ENCODE data around the gene SLC25A17. TPM values are rescaled to one million over a fixed set of nuclear protein-coding genes. Genes with fewer than 3 reads are reported as not detected.
A peak's percentile ranks its signal among the peaks of the same experiment; 100 is the strongest.
"Not testable (repeated sequence)": the region's sequence is repeated elsewhere in the genome, so short reads cannot be mapped to it uniquely, and the experiment has no call there.

Gene SLC25A17
- total RNA-seq, 1 donor from 2014 or later = 37.7 TPM

GRCh38 chr22:40758851-40759250, 60.3 kb downstream of the SLC25A17 start:
- intact Hi-C loops (cut with micrococcal nuclease); DNase-seq; H3K9me3 Mint-ChIP-seq; H3K27ac Mint-ChIP-seq; H3K4me3 Mint-ChIP-seq; H3K27me3 Mint-ChIP-seq; H3K36me3 Mint-ChIP-seq (ENCODE audit: low read depth); H3K4me1 Mint-ChIP-seq: not testable (repeated sequence)

GRCh38 chr22:40758390-40758789, 60.8 kb downstream of the SLC25A17 start:
- no peak overlapping the region for H3K4me3 Mint-ChIP-seq
- H3K27me3 Mint-ChIP-seq = peaks cover 2% of the 10 kb centered on the region
- DNase-seq = no peak
- intact Hi-C loops (cut with micrococcal nuclease) = no loop called here
- peaks cover 4% of the 10 kb centered on the region for H3K4me1 Mint-ChIP-seq
- no peak overlapping the region for H3K27ac Mint-ChIP-seq
- no peaks in the 10 kb centered on the region for H3K36me3 Mint-ChIP-seq (ENCODE audit: low read depth)
- no peaks in the 10 kb centered on the region for H3K9me3 Mint-ChIP-seq

DNA sequence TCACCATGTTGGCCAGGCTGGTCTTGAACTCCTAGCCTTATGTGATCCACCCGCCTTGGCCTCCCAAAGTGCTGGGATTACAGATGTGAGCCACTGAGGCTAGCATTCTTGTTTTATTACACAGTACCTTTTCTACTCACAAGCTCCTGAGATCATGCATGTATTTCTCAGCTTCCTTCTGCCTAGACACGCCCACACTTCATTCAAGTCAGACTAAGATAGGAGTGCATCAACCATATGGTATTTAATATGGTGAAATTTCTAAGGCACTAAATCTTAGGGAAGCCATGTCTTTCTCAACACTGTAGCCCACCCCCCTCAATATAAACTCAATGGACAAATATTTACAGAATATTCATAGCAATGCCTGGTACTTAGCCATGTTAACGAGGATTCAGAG, 62.1 kb downstream of the SLC25A17 start:
- H3K9me3 Mint-ChIP-seq = no peaks in the 10 kb centered on the region
- DNase-seq = no peak
- H3K4me3 Mint-ChIP-seq = no peak overlapping the region
- intact Hi-C loops (cut with micrococcal nuclease) = no loop called here
- H3K4me1 Mint-ChIP-seq = peaks cover 4% of the 10 kb centered on the region
- H3K27ac Mint-ChIP-seq = no peak overlapping the region
- H3K27me3 Mint-ChIP-seq = peaks cover 2% of the 10 kb centered on the region
- no peaks in the 10 kb centered on the region for H3K36me3 Mint-ChIP-seq (ENCODE audit: low read depth)

GRCh38 chr22:40753114-40753513, 66.0 kb downstream of the SLC25A17 start:
- peaks cover 4% of the 10 kb centered on the region for H3K4me1 Mint-ChIP-seq
- DNase-seq = no peak
- intact Hi-C loops (cut with micrococcal nuclease) = no loop called here
- H3K4me3 Mint-ChIP-seq = no peak overlapping the region
- H3K36me3 Mint-ChIP-seq (ENCODE audit: low read depth) = no peaks in the 10 kb centered on the region
- H3K27me3 Mint-ChIP-seq = peaks cover 8% of the 10 kb centered on the region
- no peak overlapping the region for H3K27ac Mint-ChIP-seq
- no peaks in the 10 kb centered on the region for H3K9me3 Mint-ChIP-seq

DNA sequence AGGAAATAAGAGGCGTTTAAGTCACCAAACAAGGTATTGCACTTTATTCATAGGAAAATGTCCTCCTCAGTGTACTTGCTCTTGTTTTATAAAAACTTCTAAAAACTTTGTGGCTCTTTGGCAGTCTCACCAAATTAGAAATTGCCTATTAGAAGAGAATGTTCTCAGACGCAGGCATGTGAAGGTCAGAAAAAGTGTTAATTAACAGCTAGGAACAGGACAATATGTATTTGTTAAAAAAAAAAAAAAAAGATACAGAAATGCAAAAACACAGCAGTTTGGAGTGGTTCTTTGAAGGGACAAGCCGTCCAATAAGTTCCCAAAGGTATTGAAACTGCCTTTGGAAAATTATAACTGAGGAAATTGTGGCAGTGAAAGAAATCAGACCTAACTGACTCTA, 67.9 kb downstream of the SLC25A17 start:
- H3K9me3 Mint-ChIP-seq = no peaks in the 10 kb centered on the region
- no peak overlapping the region for H3K4me3 Mint-ChIP-seq
- DNase-seq = no peak
- no peak overlapping the region for H3K27ac Mint-ChIP-seq
- no peaks in the 10 kb centered on the region for H3K4me1 Mint-ChIP-seq
- no peaks in the 10 kb centered on the region for H3K36me3 Mint-ChIP-seq (ENCODE audit: low read depth)
- H3K27me3 Mint-ChIP-seq = peaks cover 8% of the 10 kb centered on the region
- intact Hi-C loops (cut with micrococcal nuclease) = no loop called here

DNA sequence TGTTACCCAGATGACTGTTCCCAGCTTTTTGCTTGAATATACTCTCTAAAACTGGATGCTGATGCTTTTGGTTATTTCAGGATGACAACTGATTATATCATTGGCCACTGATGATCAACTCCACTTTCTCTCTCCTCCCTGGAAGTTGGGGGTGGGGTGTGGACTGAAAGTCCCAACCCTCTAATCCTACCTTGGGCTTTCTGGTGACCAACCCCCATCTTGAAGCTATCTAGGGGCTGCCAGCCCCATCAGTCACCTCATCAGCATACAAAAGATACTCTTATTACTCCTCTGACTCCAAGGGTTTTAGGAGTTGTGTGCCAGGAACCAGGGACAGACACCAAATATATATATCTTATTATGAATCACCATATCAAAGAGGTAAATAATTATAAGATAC, 69.3 kb downstream of the SLC25A17 start:
- H3K27ac Mint-ChIP-seq = no peak overlapping the region
- intact Hi-C loops (cut with micrococcal nuclease) = no loop called here

GRCh38 chr22:40748388-40749355, 70.5 kb downstream of the SLC25A17 start:
- Mint-ChIP-seq H3K36me3 (ENCODE audit: low read depth) (no peaks in the 10 kb centered on the region), H3K9me3 (no peaks in the 10 kb centered on the region), H3K27me3 (peaks cover 6% of the 10 kb centered on the region), H3K27ac (no peak overlapping the region), H3K4me3 (no peak overlapping the region), H3K4me1 (no peaks in the 10 kb centered on the region)
- DNase-seq = no peak
- intact Hi-C loops (cut with micrococcal nuclease) = no loop called here

More for the DNA sequence above, 69.3 kb downstream of the SLC25A17 start:
- H3K9me3 Mint-ChIP-seq = no peaks in the 10 kb centered on the region
- DNase-seq = no peak
- no peak overlapping the region for H3K4me3 Mint-ChIP-seq
- H3K4me1 Mint-ChIP-seq = no peaks in the 10 kb centered on the region
- H3K27me3 Mint-ChIP-seq = peaks cover 6% of the 10 kb centered on the region
- H3K36me3 Mint-ChIP-seq (ENCODE audit: low read depth) = no peaks in the 10 kb centered on the region

- no peaks in the 10 kb centered on the region for H3K4me1 Mint-ChIP-seq
- no peak overlapping the region for H3K4me3 Mint-ChIP-seq
- no peak overlapping the region for H3K27ac Mint-ChIP-seq
- H3K36me3 Mint-ChIP-seq (ENCODE audit: low read depth) = no peaks in the 10 kb centered on the region
- no peaks in the 10 kb centered on the region for H3K9me3 Mint-ChIP-seq
- no peak for DNase-seq
- peaks cover 6% of the 10 kb centered on the region for H3K27me3 Mint-ChIP-seq
- intact Hi-C loops (cut with micrococcal nuclease) = no loop called here
Measured at GRCh38 chr22:40747361-40747760, 71.8 kb downstream of the SLC25A17 start.

DNA sequence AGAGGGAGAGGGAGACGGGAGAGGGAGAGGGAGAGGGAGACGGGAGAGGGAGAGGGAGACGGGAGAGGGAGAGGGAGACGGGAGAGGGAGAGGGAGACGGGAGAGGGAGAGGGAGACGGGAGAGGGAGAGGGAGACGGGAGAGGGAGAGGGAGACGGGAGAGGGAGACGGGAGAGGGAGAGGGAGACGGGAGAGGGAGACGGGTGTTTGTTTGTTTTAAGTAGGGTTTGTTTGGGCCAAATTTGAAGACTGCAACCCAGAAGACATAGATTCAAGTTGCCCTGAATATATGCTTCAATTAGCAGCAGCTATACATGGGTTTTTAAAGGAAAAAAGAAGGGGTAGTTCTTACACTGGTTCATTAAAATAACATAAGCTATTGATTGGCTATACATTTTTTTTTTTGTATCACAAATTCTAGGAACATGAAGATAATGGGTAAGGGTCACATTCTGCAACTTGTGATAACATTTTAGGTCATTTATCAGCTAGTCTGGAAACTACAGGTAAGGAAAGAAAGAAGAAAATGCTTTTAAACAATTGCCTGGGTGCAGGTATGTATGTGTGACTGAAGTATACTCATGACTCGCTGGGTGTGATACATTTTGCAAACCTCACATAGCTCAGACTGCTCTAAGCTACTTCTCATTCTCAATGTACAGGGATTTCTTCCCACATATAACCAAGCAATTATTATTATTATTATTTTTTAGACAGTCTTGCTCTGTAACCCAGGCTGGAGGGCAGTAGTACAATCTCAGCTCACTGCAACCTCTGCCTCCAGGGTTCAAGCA, 72.5 kb downstream of the SLC25A17 start:
- no peak for DNase-seq
- intact Hi-C loops (cut with micrococcal nuclease) = no loop called here
- no peaks in the 10 kb centered on the region for H3K36me3 Mint-ChIP-seq (ENCODE audit: low read depth)
- no peak overlapping the region for H3K4me3 Mint-ChIP-seq
- H3K4me1 Mint-ChIP-seq = no peaks in the 10 kb centered on the region
- H3K27me3 Mint-ChIP-seq = peaks cover 3% of the 10 kb centered on the region
- H3K9me3 Mint-ChIP-seq = no peaks in the 10 kb centered on the region
- no peak overlapping the region for H3K27ac Mint-ChIP-seq

DNA sequence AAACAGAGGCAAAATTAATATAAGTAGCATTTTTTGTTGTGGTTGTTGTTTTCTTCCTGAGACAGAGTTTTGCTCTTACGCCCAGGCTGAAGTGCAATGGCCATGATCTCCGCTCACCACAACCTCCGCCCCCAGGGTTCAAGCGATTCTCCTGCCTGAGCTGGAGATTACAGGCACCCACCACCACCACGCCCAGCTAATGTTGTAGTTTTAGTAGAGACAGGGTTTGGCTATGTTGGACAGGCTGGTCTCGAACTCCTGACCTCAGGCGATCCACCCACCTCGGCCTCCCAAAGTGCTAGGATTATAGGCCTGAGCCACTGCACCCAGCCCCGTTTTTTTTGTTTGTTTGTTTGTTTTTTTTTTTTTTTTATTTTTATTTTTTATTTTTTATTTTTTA, 75.4 kb downstream of the SLC25A17 start:
- DNase-seq = no peak
- Mint-ChIP-seq H3K27me3 (peaks cover 1% of the 10 kb centered on the region), H3K9me3 (no peaks in the 10 kb centered on the region), H3K36me3 (ENCODE audit: low read depth) (no peaks in the 10 kb centered on the region), H3K4me3 (no peak overlapping the region), H3K27ac (no peak overlapping the region), H3K4me1 (peaks cover 2% of the 10 kb centered on the region)
- intact Hi-C loops (cut with micrococcal nuclease) = no loop called here

DNA sequence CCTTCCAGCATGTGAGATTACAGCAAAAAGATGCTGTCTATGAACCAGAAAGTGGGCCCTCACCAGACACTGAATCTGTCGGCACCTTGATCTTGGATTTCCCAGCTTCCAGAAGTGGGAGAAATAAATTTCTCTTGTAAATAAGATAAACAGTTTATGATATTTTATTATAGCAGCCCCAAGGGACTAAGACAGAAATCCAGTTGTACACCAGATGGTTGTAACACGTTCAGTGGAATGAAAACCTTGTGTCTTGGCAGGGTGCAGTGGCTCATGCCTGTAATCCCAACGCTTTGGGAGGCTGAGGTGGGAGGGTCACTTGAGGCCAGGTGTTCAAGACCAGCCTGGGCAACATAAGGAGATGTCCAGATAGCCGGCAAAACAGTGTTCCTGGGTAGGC, 78.0 kb downstream of the SLC25A17 start:
- no peak overlapping the region for H3K4me3 Mint-ChIP-seq
- no peak for DNase-seq
- H3K4me1 Mint-ChIP-seq = peaks cover 2% of the 10 kb centered on the region
- no peaks in the 10 kb centered on the region for H3K36me3 Mint-ChIP-seq (ENCODE audit: low read depth)
- no peak overlapping the region for H3K27ac Mint-ChIP-seq
- H3K27me3 Mint-ChIP-seq = peaks cover 1% of the 10 kb centered on the region
- intact Hi-C loops (cut with micrococcal nuclease) = no loop called here
- no peaks in the 10 kb centered on the region for H3K9me3 Mint-ChIP-seq

DNA sequence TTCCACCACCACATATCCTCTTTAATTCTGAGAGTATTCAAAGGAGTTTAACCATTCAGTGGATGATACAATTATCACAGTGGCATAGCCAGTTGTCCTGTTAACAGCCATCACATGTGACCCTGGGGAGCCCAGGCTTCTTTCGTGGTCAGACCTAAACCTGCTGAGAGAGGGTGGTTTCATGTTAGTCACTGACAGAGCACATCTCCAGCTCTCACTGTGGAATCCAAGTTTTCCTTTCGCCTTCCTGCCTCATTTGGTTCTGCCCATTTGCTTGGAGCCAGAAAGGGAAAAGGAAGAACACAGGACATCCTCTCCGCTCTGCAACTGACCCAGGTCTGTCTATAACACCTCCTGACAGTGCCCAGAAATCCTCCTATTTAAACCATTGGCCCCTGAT, 79.4 kb downstream of the SLC25A17 start:
- no peak for DNase-seq
- intact Hi-C loops (cut with micrococcal nuclease) = no loop called here
- H3K36me3 Mint-ChIP-seq (ENCODE audit: low read depth) = no peaks in the 10 kb centered on the region
- H3K9me3 Mint-ChIP-seq = no peaks in the 10 kb centered on the region
- peaks cover 2% of the 10 kb centered on the region for H3K4me1 Mint-ChIP-seq
- H3K27ac Mint-ChIP-seq = no peak overlapping the region
- peaks cover 3% of the 10 kb centered on the region for H3K27me3 Mint-ChIP-seq
- no peak overlapping the region for H3K4me3 Mint-ChIP-seq

GRCh38 chr22:40733919-40734318, 85.2 kb downstream of the SLC25A17 start:
- Mint-ChIP-seq H3K4me3 (no peak overlapping the region), H3K27ac (no peak overlapping the region), H3K4me1 (peaks cover 20% of the 10 kb centered on the region), H3K27me3 (peaks cover 2% of the 10 kb centered on the region), H3K36me3 (ENCODE audit: low read depth) (peaks cover 2% of the 10 kb centered on the region), H3K9me3 (no peaks in the 10 kb centered on the region)
- DNase-seq = no peak
- intact Hi-C loops (cut with micrococcal nuclease) = no loop called here

DNA sequence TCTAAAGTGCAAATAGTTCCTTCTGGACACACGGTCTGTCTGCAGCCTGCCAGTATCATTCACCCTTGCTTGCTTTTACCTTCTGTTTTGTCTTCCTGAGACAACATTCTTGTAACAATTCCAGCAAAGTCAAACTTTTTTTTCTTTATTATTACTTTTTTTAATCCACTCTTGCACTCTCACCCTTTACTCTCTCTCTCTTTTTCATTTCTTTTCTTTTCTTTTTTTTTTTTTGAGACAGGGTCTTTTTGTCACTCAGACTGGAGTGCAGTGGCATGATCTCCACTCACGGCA, 86.2 kb downstream of the SLC25A17 start:
- Mint-ChIP-seq H3K27me3 (peaks cover 2% of the 10 kb centered on the region), H3K36me3 (ENCODE audit: low read depth) (peaks cover 4% of the 10 kb centered on the region), H3K4me1 (peaks cover 30% of the 10 kb centered on the region), H3K27ac (peak overlapping the region; percentile 10), H3K9me3 (no peaks in the 10 kb centered on the region), H3K4me3 (no peak overlapping the region)
- intact Hi-C loops (cut with micrococcal nuclease) = no loop called here
- no peak for DNase-seq

Data from activated CD4-positive, alpha-beta T cell treated with anti-CD3 and anti-CD28 coated beads, Interleukin-2, amount 10 ng/mL, durations not matched to agents 24 days and 14 days (primary cell).